GM19397 (cell line): ENCODE results near the gene EPB41L5.
A peak's percentile ranks its signal among the peaks of the same experiment; 100 is the strongest.
"Not testable (repeated sequence)": the region's sequence is repeated elsewhere in the genome, so short reads cannot be mapped to it uniquely, and the experiment has no call there.

ENCODE experiments used
- ATAC-seq: cut with Tn5 transposase; IDR thresholded peaks from one replicate; pipeline ENCODE4 v1.9.1; 2021; ENCODE audit warnings: mild to moderate bottlenecking, moderate library complexity; ENCODE audit not compliant: unreplicated experiment

The EPB41L5 gene

DNA sequence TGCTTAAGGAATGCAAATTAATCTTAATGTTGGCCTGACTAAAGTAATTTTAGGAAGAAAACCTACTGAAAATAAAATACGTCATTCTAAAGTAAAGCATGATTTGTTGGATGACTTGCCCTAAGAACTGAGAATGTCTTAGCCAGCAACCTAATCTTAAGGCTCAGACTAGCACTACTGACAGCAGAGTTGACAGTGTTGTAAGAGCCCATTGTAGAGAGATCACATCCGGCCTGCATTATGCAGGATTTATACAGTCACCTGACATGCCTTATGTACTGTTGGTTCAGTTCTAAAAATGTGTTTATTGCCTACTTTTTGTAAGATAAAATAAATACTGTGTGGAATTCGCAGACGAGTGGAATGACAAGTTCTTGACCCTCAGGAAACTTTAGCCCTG, 128.0 kb downstream of the EPB41L5 start:
- ATAC-seq: no peak

DNA sequence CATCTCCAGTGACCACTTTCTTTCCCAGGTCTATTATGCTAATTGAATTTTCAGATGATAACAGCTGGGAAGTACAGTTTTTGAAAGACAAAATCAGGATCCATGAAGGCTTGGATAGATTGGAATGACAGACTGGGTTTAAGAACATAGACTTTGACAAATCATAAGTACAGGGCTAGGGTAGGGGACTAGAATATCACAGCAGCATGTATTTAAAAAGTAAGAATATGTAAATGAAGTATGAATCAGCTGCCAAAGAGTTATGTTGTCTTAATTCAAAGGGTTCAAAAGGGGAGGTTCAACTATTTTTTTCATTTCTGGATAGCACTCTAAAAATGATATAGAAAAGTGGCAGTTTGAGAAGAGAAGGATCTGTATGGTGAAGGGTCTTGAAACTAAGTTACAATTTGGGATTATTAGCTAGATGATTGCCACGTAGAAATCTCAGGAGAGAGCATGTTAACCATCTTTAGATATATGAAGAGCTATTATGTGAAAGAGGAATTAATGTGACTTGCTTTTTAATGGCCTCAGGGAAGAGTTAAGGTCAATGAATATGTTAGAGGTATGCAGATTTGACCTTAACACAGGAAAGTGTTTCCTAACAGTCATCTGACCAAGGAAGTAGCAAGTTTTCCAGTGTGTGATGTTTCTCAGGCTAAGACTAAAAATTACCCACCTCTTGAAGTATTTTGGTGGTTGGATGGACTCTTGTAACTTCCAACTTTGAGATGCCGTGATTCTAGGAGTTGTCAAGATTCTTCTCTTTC, 128.6 kb downstream of the EPB41L5 start:
- no peak for ATAC-seq

GRCh38 chr2:120142528-120143219, 129.8 kb downstream of the EPB41L5 start:
- ATAC-seq: no peak

DNA sequence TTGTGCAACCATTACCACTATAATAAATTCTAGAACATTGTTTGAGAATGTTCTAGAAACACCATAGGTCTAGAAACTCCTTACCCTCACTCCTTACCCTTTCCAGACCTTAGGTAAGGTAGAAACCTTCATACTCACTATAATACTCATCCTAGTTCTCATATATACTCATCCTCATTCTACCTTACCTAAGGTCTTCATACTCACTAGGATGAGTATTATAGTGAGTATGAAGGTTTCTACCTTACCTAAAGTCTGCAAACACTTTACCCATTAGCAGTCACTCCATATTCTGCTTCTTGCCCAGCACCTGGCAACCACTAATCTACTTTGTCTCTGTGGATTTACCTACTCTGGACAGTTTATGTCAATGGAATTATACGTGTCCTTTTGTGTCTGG, 135.4 kb downstream of the EPB41L5 start:
- ATAC-seq: no peak

- ATAC-seq: no peak
Measured at GRCh38 chr2:120148669-120149068, 135.8 kb downstream of the EPB41L5 start.

DNA sequence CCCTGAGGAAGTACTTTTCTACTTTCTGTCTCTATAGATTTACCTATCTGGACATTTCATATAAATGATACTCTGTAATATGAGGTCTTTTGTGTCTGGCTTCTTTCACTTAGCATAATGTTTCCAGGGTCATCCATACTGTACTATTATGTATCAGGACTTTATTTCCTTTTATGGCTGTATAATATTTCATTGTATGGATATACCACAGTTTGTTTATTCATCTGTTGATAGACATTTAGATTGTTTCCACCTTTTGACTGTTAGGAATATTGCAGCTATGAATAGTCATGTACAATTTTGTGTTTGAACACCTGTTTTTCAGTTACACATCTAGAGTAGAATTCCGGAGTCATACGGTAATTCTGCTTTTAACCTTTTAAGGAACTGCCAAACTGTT, 136.5 kb downstream of the EPB41L5 start:
- ATAC-seq: no peak

DNA sequence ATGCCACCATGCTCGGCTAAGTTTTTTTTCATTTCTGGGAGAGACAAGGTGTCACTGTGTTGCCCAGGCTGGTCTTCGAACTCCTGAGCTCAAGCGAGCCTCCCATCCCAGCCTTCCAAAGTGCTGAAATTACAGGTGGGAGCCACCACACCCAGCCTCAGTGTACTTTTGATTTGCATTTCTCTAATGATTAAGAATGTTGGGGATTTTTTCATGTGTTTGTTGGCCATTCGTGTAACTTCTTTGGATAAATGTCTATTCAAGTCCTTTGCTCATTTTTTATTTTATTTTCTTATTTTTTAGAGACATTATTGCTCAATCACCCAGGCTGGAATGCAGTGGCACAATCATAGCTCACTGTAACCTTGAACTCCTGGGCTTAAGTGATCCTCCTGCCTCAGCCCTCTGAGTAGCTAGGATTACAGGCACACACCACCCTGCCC, 137.2 kb downstream of the EPB41L5 start:
- ATAC-seq: no peak

GRCh38 chr2:120155308-120155707, 142.4 kb downstream of the EPB41L5 start:
- ATAC-seq: no peak

- ATAC-seq: not testable (repeated sequence)
Measured at GRCh38 chr2:120158658-120159057, 145.8 kb downstream of the EPB41L5 start.

GRCh38 chr2:120161190-120161589, 148.3 kb downstream of the EPB41L5 start:
- ATAC-seq: no peak

GRCh38 chr2:120162716-120163115, 149.8 kb downstream of the EPB41L5 start:
- ATAC-seq: no peak

GRCh38 chr2:120167272-120167671, 154.4 kb downstream of the EPB41L5 start:
- no peak for ATAC-seq

DNA sequence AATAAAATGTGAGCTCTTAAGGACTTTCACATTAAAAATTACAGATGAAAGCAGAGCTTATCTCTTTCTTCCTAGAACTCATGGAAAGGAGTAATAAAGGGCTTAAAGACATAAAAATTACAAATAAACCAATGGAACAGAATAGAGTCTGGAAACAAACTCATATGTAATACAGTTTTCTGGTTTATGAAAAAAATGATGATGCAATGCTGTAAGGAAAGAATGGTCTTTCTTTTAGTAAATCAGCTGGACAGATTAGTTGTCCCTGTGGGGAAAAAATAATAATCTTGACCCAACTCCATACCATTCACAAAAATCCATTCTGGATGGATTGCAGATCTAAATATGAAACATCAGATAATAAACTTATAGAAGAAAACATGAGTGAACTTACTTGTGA, 156.1 kb downstream of the EPB41L5 start:
- ATAC-seq: no peak

DNA sequence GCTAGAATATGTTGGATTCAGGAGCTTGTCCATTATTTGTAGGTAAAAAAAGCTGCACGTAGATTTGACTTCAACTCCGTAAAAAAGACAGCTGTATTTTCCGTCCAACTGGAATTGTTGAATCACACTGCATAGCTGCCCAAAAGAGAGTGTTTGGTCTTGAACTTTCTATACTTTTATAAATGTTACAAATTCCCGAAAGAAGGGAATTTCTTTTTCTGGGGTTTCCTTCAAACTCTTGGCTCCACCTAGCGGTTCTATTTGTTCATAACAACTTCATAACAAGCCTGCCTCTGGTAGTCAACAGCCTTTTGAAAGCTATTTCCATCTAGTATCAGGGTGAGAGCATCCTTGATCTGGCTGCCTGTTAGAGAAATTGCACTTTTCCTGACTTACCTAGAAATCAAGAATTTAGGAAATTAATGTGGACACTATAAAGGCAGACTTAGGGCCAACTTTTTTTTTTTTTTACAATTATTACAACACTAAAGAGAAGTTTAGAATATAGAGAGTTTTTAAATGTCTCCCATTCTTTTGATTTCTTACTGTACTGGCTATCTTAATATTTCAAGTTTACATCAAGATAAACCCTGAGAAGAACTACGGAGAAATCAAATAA, 162.2 kb downstream of the EPB41L5 start:
- no peak for ATAC-seq

DNA sequence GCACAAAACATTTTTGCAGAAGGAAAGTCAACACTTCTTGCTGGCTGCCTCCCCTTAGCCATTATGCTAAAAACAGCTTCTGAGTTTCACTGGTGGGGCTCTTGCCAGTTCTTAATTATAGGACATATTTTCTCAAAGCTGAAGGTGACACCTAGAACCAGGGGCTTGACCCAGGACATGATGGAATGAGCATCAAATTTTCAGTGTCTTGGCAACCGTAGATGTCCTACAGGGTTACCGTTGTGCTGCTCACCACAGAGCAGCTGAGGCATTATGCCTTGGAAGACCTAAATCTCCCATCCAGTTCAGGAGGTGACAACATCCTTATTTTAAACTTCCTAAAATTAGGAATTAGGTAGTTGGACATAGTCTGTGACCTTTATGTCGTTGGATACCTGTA, 163.6 kb downstream of the EPB41L5 start:
- ATAC-seq: no peak

- ATAC-seq: peak; percentile 96
Measured at GRCh38 chr2:120177001-120177621, 164.2 kb downstream of the EPB41L5 start.

DNA sequence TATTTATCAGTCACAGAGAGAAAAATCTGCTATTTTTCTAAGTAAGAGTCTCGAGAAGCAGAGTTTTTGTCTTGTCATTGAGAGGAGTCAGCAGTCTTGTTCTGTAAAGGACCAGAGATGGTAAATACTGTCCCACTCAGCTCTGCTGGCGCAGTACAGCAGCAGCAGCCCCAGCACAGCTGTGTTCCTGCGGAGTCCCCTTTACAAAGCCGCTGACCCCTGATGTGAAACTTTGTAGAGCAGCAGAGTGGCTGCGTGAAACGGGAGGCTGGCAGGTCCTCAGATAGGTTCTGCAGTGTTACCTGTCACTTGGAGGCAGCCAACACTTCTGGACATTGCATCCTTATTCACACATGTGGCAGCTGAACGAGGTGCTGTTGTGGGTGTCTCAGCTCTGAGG, 165.1 kb downstream of the EPB41L5 start:
- ATAC-seq: no peak

GRCh38 chr2:120179396-120179795, 166.5 kb downstream of the EPB41L5 start:
- no peak for ATAC-seq

DNA sequence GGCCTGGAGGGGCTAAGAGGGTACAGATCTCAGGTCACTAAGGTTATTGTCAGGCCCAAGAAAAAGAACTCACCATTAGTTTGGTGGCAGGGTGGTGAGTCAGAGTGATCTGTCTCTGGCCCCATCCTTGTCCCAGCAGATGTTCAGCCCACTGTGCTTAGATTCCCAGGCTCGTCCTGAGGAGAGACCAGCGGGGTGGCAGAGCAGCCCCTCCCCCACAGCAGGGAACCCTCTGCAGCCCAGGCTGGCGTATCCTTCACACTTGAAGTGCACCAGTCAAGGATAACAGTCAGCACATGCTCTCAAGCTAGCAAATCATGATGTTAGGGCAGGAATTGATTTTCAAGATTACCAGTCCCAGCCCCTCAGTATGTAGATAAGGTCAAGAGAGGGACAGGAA, 167.2 kb downstream of the EPB41L5 start:
- ATAC-seq: no peak

GRCh38 chr2:120182019-120182560, 169.2 kb downstream of the EPB41L5 start:
- no peak for ATAC-seq

GRCh38 chr2:120189189-120189588, 176.3 kb downstream of the EPB41L5 start:
- no peak for ATAC-seq
